Pons (tissue), 1 donor: ENCODE measurements around the gene BMP4.

Source experiments
- DNase-seq: peaks from one replicate; pipeline ENCODE4 v3.0.0-alpha.2; 2016; ENCODE audit warnings: low spot score

The BMP4 gene

DNA sequence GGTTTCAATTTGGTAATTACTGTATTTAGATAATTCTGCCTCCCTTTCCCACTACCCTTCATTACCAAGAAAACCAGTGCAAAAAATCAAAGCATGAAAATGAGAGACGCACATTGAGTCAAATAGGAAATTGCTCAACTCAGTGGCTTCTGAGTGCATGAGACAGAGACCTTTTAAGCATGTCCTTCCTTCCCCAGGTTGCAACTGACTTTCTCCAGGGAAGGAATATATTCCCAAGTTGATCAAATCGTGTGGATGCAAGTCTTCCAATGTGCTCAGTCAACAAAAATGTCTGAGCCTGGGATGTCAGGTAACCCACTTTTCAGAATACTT lies 12.9 kb downstream of the BMP4 start:
- DNase-seq: no peak

DNA sequence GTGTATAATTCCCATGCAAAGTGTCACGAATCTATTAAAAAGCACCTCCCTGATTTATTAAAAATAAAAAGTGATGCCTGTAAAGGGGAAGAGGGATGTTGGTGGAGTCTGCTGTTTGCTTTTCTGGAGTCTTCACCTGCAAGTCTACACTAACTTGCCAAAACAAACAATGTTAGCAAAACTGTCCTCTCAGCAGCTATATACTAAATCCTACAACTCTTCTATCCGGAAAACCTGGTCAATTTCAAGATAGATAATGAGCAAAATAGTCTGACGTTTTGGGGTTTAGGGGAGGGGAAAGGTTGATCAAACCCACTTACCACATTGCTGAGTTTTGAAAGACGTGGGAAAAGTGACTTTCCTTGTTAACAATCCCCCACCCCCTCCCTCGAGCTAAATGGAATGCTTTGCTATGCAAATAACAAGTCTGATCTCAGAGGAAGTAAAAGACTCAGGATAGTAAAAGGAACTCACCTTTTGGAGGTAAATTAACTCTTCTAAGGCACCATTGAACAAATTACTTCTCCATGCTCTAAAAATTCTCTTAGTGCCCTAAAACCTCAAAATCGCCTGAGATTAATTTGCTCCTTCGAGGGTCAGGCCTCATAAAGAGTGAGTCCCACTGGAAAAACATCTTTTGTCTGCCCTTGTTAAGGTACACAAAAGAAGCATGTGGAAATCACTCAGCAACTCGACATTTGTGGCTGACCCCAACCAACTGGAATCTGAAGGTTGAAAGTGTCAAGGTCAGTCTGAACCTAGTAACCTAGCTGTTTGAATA lies 13.5 kb downstream of the BMP4 start:
- no peak for DNase-seq

GRCh38 chr14:53938136-53938837 lies 18.3 kb downstream of the BMP4 start:
- no peak for DNase-seq

- DNase-seq: no peak
Measured at GRCh38 chr14:53934778-53935414, 21.7 kb downstream of the BMP4 start.

DNA sequence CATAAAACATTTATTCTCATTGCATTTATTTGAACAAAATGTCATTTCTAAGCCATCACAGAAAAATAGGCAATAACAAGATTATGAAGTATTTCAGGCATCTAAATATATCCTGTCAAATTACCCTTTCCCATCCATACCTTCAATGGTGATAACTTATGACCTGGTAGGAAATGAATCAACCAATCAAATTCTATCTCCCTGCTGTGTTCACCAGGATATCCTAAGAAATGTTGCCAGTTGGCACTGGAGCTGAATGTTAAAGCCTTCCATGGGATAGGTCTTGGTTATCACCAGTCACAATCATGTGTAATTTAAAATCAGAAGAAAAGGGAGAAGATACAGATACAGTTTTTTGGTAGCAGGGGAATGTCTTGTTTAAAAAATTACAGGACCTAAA lies 23.7 kb downstream of the BMP4 start:
- no peak for DNase-seq

GRCh38 chr14:53929871-53930715 lies 26.5 kb downstream of the BMP4 start:
- no peak for DNase-seq

- no peak for DNase-seq
Measured at GRCh38 chr14:53927171-53927570, 29.5 kb downstream of the BMP4 start.

- DNase-seq: no peak
Measured at GRCh38 chr14:53925201-53925766, 31.3 kb downstream of the BMP4 start.

DNA sequence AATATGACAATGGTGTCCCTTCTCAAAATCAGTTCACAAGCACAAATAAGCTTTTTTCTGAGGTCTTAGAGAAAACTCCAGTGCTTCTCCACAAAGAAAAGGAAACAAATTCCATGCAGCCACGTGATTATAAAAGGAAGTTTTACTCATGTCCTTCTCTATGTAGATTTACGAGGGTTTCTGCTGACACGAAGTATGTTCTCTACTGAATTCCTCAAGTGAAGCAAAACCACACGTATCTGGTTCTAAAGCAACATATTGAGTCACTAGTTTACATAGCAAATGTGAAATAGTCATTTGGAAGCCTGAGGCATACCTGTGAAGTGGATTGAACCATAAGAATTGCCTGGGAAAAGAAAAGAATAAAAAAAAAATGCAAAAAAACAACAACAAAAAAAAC lies 31.9 kb downstream of the BMP4 start:
- no peak for DNase-seq

DNA sequence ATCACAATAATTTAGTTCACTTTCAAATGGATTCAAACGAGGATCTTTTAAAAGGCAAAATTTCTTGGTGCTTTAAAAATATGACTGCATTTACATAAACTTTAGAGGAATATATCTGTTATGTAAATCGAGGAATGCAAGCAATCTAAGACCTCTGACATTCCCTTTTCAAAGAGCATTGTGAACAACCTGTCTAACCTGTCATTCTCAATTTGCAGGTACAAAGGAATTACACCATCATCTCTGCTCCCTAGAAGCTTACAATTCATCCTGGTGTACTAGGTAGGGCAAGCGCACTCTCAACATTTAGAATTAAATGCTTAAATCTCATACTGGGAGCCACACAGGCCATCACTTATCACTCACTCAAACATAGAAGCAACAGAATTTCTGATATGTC lies 35.6 kb downstream of the BMP4 start:
- DNase-seq: no peak

GRCh38 chr14:53916239-53916638 lies 40.4 kb downstream of the BMP4 start:
- no peak for DNase-seq

DNA sequence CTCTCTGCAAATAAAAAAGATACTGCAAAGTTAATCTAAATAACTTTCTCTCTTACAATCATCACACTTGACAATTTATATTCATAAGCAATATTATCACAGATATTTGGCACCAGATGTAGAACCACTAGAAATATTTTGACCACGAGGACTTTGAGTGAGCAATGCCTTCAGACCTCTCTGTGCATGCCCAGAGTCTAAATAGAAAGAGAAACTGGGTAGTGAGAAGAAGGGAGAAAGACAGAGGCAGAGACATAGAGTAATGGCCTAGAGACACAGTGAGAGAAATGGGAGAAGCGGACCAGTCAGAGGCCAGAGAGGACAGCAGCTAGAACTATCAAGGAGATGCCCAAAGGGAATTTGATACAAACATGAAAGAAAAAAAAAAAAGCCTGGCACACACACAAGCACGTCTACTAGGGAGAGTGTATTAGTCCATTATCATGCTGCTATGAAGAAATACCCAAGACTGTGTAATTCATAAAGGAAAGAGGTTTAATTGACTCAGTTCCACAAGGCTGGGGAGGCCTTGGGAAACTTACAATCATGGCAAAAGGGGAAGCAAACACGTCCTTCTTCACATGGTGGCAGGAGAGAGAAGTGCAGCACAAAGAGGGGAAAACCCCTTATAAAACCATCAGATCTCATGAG lies 41.1 kb downstream of the BMP4 start:
- DNase-seq: no peak

DNA sequence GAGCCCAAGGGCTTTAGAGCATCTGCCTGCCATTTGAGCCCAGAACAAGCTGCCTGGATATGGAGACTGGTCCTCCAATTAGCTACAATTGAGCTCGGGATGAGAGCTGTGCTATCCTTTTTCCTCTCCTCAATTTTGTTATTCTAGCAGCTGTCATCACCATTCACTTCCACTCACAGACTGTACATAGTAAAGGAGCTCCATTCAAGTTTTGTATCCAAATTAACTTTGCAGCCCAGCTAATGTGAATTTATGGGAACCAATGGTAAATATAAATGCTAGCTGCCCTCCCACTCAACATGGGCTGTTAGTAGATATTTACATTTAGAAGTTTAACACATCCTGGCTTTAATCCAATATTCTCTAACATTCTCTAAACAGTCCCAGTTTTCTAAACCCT lies 44.6 kb downstream of the BMP4 start:
- no peak for DNase-seq

DNA sequence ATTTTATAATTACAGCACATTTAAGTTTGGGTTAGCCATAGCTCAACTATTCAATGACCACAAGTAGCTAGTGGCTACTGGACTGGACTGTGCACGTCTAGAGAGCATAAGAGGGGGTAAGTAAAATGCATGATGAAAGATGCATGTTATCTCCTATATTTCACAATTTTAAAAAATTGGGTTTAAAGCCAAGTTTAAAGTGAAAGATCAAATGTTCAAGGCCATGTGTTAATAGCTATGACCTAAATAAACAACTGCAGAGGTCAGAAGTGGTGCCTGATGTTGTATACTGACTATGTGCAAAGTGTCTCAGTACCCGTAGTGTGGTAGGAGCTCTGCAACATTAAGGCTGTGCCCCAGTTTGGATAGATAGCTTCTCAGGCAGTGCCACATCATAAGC lies 48.2 kb downstream of the BMP4 start:
- no peak for DNase-seq

DNA sequence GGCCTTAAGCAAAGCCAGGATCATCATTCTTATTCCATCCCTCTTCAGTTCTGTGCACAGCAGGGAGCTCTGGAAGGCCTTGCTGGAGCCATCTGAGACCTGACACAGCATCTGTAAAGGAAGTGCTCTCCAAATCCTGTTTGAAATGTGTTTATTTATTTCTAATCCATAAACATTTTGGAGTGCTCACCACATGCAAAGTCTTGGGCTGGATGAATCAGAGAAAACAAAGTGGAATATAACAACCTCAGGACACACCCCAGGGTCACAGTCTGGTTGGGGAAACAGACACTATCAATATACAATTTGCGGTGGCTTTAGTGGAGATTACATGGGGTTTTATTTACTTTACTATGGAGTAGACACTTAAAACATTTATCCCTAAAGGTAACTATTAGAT lies 54.3 kb downstream of the BMP4 start:
- DNase-seq: no peak

- DNase-seq: no peak
Measured at GRCh38 chr14:53900499-53900898, 56.1 kb downstream of the BMP4 start.
